CD8-positive, alpha-beta memory T cell (primary cell): ENCODE measurements around the gene OOSP1. TPM values are rescaled to one million over a fixed set of nuclear protein-coding genes. Genes with fewer than 3 reads are reported as not detected.
A peak's percentile ranks its signal among the peaks of the same experiment; 100 is the strongest.
"Not testable (repeated sequence)": the region's sequence is repeated elsewhere in the genome, so short reads cannot be mapped to it uniquely, and the experiment has no call there.

Experiments used
- CTCF ChIA-PET: fragments of 350-600 bp; sonication (Branson Sonifier 250); formaldehyde crosslinking; loops from one replicate; lab custom pipeline; 2021; ENCODE audit warnings: antibody characterized with exemption; lab: Charles Lee
- POLR2A ChIA-PET: fragments of 350-600 bp; sonication (Branson Sonifier 250); formaldehyde crosslinking; loops from one replicate; lab custom pipeline; 2021; ENCODE audit warnings: antibody characterized with exemption; lab: Charles Lee
- DNase-seq, 5 donors: peaks; one replicate each; pipeline versions ENCODE4 v3.0.0 to v3.0.0-alpha.2; 2020 to 2022; ENCODE audit warnings: mixed read lengths in 1 of 5
- H3K27ac ChIP-seq: one replicate; pipeline ENCODE4 v1.7.0; 2013; ENCODE audit warnings: low read depth, mild to moderate bottlenecking, low read length, moderate library complexity
- H3K27me3 ChIP-seq: 2 replicates; pipeline ENCODE4 v1.7.0; 2013; ENCODE audit warnings: low read length, mild to moderate bottlenecking; ENCODE audit not compliant: insufficient read depth, poor library complexity, severe bottlenecking
- H3K36me3 ChIP-seq: 2 replicates; pipeline ENCODE4 v1.7.0; 2013; ENCODE audit warnings: mild to moderate bottlenecking, low read length, moderate library complexity; ENCODE audit not compliant: insufficient read depth
- H3K4me1 ChIP-seq: 2 replicates; pipeline ENCODE4 v1.7.0; 2013; ENCODE audit warnings: mild to moderate bottlenecking, low read length, moderate library complexity; ENCODE audit not compliant: insufficient read depth
- H3K4me3 ChIP-seq: 2 replicates; pipeline ENCODE4 v1.7.0; 2013; ENCODE audit warnings: mild to moderate bottlenecking, low read length
- H3K9me3 ChIP-seq: 2 replicates; pipeline ENCODE4 v1.7.0; 2013; ENCODE audit warnings: mild to moderate bottlenecking, low read length
- H3K27ac Mint-ChIP-seq, 8 donors: one replicate each; pipeline ENCODE4 v1.8.0; 2020 to 2021; ENCODE audit warnings: mixed read lengths in 8 of 8, mild to moderate bottlenecking in 6 of 8, inconsistent platforms in 3 of 8, moderate library complexity in 3 of 8
- H3K27me3 Mint-ChIP-seq, 2 donors: one replicate each; pipeline ENCODE4 v1.8.0; 2020 to 2021; ENCODE audit warnings: mixed read lengths in 2 of 2, mild to moderate bottlenecking in 1 of 2, moderate library complexity in 1 of 2
- H3K36me3 Mint-ChIP-seq, 3 donors: one replicate each; pipeline ENCODE4 v1.8.0; 2020 to 2021; ENCODE audit warnings: mixed read lengths in 3 of 3, inconsistent platforms in 1 of 3, mild to moderate bottlenecking in 1 of 3
- H3K4me1 Mint-ChIP-seq, 3 donors: one replicate each; pipeline ENCODE4 v1.8.0; 2020 to 2021; ENCODE audit warnings: mixed read lengths in 3 of 3, inconsistent platforms in 1 of 3, mild to moderate bottlenecking in 1 of 3
- H3K4me3 Mint-ChIP-seq, 7 donors: one replicate each; pipeline ENCODE4 v1.8.0; 2020 to 2021; ENCODE audit warnings: mixed read lengths in 7 of 7, mild to moderate bottlenecking in 6 of 7, moderate library complexity in 4 of 7, inconsistent platforms in 2 of 7
- H3K9me3 Mint-ChIP-seq, 5 donors: one replicate each; pipeline ENCODE4 v1.8.0; 2020 to 2022; ENCODE audit warnings: mixed read lengths in 5 of 5, mild to moderate bottlenecking in 3 of 5, moderate library complexity in 2 of 5, inconsistent platforms in 1 of 5
- polyA plus RNA-seq: library from polyadenylated mRNA; unstranded; fragments of 300-500 nt; fragmentation: Illumina TruSeq; gene quantifications from one replicate; pipeline ENCODE4 v1.2.3, GENCODE V29; 2021
- total RNA-seq, 2 experiments: library from RNA; stranded (reverse); gene quantifications; one replicate each; pipeline ENCODE4 v1.2.3, GENCODE V29; 2021

Gene OOSP1
- total and polyA plus RNA-seq, 3 experiments from 2014 or later = 0.28 TPM; not detected in 2

GRCh38 chr11:59903569-59903968 lies 34.7 kb upstream of the OOSP1 start:
- DNase-seq, H3K27me3 ChIP-seq, H3K36me3 ChIP-seq, H3K9me3 ChIP-seq, H3K4me1 Mint-ChIP-seq, H3K27ac ChIP-seq, H3K9me3 Mint-ChIP-seq, H3K36me3 Mint-ChIP-seq, H3K27me3 Mint-ChIP-seq, H3K4me3 ChIP-seq, H3K27ac Mint-ChIP-seq, POLR2A ChIA-PET, H3K4me3 Mint-ChIP-seq, H3K4me1 ChIP-seq, CTCF ChIA-PET: not testable (repeated sequence)

- H3K36me3 Mint-ChIP-seq = peaks cover 5 to 10% (median 7%) of the 10 kb centered on the region in 3 donors
- Histone ChIP-seq H3K27ac (no peak overlapping the region), H3K9me3 (peaks cover 6% of the 10 kb centered on the region), H3K4me1 (no peaks in the 10 kb centered on the region), H3K4me3 (no peak overlapping the region), H3K36me3 (no peaks in the 10 kb centered on the region), H3K27me3 (peaks cover 3% of the 10 kb centered on the region)
- H3K9me3 Mint-ChIP-seq = peaks cover 23 to 32% (median 30%) of the 10 kb centered on the region in 5 donors
- no peak overlapping the region for H3K4me3 Mint-ChIP-seq
- POLR2A ChIA-PET = no interaction called here
- CTCF ChIA-PET = no interaction called here
- no peak for DNase-seq
- H3K27me3 Mint-ChIP-seq = peaks cover 3 to 5% of the 10 kb centered on the region in 2 donors
- no peak overlapping the region for H3K27ac Mint-ChIP-seq
- H3K4me1 Mint-ChIP-seq = no peaks in the 10 kb centered on the region
Measured at GRCh38 chr11:59918480-59918879, 19.8 kb upstream of the OOSP1 start.

GRCh38 chr11:59918987-59919589 lies 19.1 kb upstream of the OOSP1 start:
- Mint-ChIP-seq H3K9me3 (peaks cover 23 to 37% (median 35%) of the 10 kb centered on the region in 5 donors), H3K27ac (no peak overlapping the region), H3K27me3 (peaks cover 3 to 5% of the 10 kb centered on the region in 2 donors), H3K36me3 (peaks cover 5 to 13% (median 7%) of the 10 kb centered on the region in 3 donors), H3K4me1 (no peaks in the 10 kb centered on the region), H3K4me3 (no peak overlapping the region)
- no peaks in the 10 kb centered on the region for H3K36me3 ChIP-seq
- H3K4me1 ChIP-seq = no peaks in the 10 kb centered on the region
- no peak overlapping the region for H3K4me3 ChIP-seq
- no peak overlapping the region for H3K27ac ChIP-seq
- peaks cover 3% of the 10 kb centered on the region for H3K27me3 ChIP-seq
- peaks cover 9% of the 10 kb centered on the region for H3K9me3 ChIP-seq
- no peak for DNase-seq
- POLR2A ChIA-PET = no interaction called here
- CTCF ChIA-PET = no interaction called here

- ChIA-PET POLR2A (no interaction called here), CTCF (no interaction called here)
- H3K9me3 Mint-ChIP-seq = peaks cover 43 to 66% (median 57%) of the 10 kb centered on the region in 5 donors
- no peak overlapping the region for H3K4me3 Mint-ChIP-seq
- Histone ChIP-seq H3K27ac (no peak overlapping the region), H3K4me1 (no peaks in the 10 kb centered on the region), H3K36me3 (no peaks in the 10 kb centered on the region), H3K9me3 (peaks cover 13% of the 10 kb centered on the region), H3K4me3 (no peak overlapping the region), H3K27me3 (peaks cover 3% of the 10 kb centered on the region)
- no peaks in the 10 kb centered on the region for H3K4me1 Mint-ChIP-seq
- H3K27me3 Mint-ChIP-seq = peaks cover 0 to 4% of the 10 kb centered on the region in 2 donors
- H3K36me3 Mint-ChIP-seq = peaks cover 5 to 21% (median 7%) of the 10 kb centered on the region in 3 donors
- H3K27ac Mint-ChIP-seq = no peak overlapping the region
- no peak for DNase-seq
Measured at GRCh38 chr11:59923813-59924212, 14.4 kb upstream of the OOSP1 start.

GRCh38 chr11:59931688-59932087 lies 6.5 kb upstream of the OOSP1 start:
- Mint-ChIP-seq H3K4me3 (no peak overlapping the region), H3K4me1 (no peaks in the 10 kb centered on the region), H3K36me3 (peaks cover 0 to 8% (median 0%) of the 10 kb centered on the region in 3 donors), H3K27ac (no peak overlapping the region), H3K27me3 (peaks cover 0 to 8% of the 10 kb centered on the region in 2 donors), H3K9me3 (peaks cover 9 to 22% (median 17%) of the 10 kb centered on the region in 5 donors)
- DNase-seq = no peak
- no peaks in the 10 kb centered on the region for H3K4me1 ChIP-seq
- POLR2A ChIA-PET = no interaction called here
- CTCF ChIA-PET = no interaction called here
- H3K4me3 ChIP-seq = no peak overlapping the region
- H3K27ac ChIP-seq = no peak overlapping the region
- H3K27me3 ChIP-seq = no peaks in the 10 kb centered on the region
- H3K36me3 ChIP-seq = no peaks in the 10 kb centered on the region
- H3K9me3 ChIP-seq = no peaks in the 10 kb centered on the region

GRCh38 chr11:59938718-59939117 lies 486 bp downstream of the OOSP1 start:
- CTCF ChIA-PET = no interaction called here
- Mint-ChIP-seq H3K4me1 (no peaks in the 10 kb centered on the region), H3K27me3 (peaks cover 16 to 34% of the 10 kb centered on the region in 2 donors), H3K27ac (peak overlapping the region in 1 of 8 donors; percentile 8), H3K36me3 (no peaks in the 10 kb centered on the region), H3K4me3 (no peak overlapping the region), H3K9me3 (peaks cover 0 to 3% (median 0%) of the 10 kb centered on the region in 5 donors)
- no peak overlapping the region for H3K4me3 ChIP-seq
- no peak overlapping the region for H3K27ac ChIP-seq
- no peaks in the 10 kb centered on the region for H3K36me3 ChIP-seq
- no peak for DNase-seq
- H3K27me3 ChIP-seq = no peaks in the 10 kb centered on the region
- no peaks in the 10 kb centered on the region for H3K4me1 ChIP-seq
- POLR2A ChIA-PET = no interaction called here
- H3K9me3 ChIP-seq = no peaks in the 10 kb centered on the region

- Histone ChIP-seq H3K4me3 (no peak overlapping the region), H3K36me3 (no peaks in the 10 kb centered on the region), H3K9me3 (no peaks in the 10 kb centered on the region), H3K27ac (no peak overlapping the region), H3K4me1 (no peaks in the 10 kb centered on the region), H3K27me3 (no peaks in the 10 kb centered on the region)
- H3K27me3 Mint-ChIP-seq = peaks cover 21 to 37% of the 10 kb centered on the region in 2 donors
- H3K27ac Mint-ChIP-seq = no peak overlapping the region
- no peaks in the 10 kb centered on the region for H3K4me1 Mint-ChIP-seq
- no peak for DNase-seq
- peaks cover 0 to 3% (median 2%) of the 10 kb centered on the region in 5 donors for H3K9me3 Mint-ChIP-seq
- H3K36me3 Mint-ChIP-seq = no peaks in the 10 kb centered on the region
- H3K4me3 Mint-ChIP-seq = no peak overlapping the region
- CTCF ChIA-PET = no interaction called here
- POLR2A ChIA-PET = no interaction called here
Measured at GRCh38 chr11:59939482-59939881, 1.2 kb downstream of the OOSP1 start.

GRCh38 chr11:59941091-59941490 lies 2.9 kb downstream of the OOSP1 start:
- CTCF ChIA-PET = no interaction called here
- no peaks in the 10 kb centered on the region for H3K9me3 ChIP-seq
- POLR2A ChIA-PET = no interaction called here
- H3K4me3 ChIP-seq = no peak overlapping the region
- H3K27me3 Mint-ChIP-seq = peaks cover 23 to 41% of the 10 kb centered on the region in 2 donors
- no peaks in the 10 kb centered on the region for H3K4me1 Mint-ChIP-seq
- no peak overlapping the region for H3K4me3 Mint-ChIP-seq
- no peak overlapping the region for H3K27ac ChIP-seq
- peaks cover 0 to 4% (median 2%) of the 10 kb centered on the region in 5 donors for H3K9me3 Mint-ChIP-seq
- no peak for DNase-seq
- no peaks in the 10 kb centered on the region for H3K27me3 ChIP-seq
- no peaks in the 10 kb centered on the region for H3K36me3 Mint-ChIP-seq
- H3K36me3 ChIP-seq = no peaks in the 10 kb centered on the region
- H3K4me1 ChIP-seq = no peaks in the 10 kb centered on the region
- no peak overlapping the region for H3K27ac Mint-ChIP-seq
